GM23338 (cell line): ENCODE measurements around the gene OSTC. TPM values are rescaled to one million over a fixed set of nuclear protein-coding genes. Genes with fewer than 3 reads are reported as not detected.

Experiments used
- ATAC-seq: fragments of 200-7000 bp; cut with Tn5 transposase; 3 replicates; pipeline ENCODE4 v1.9.1; 2020
- DNase-seq: peaks from one replicate; pipeline ENCODE4 v3.0.0-alpha.2; 2015; ENCODE audit warnings: low spot score
- H2AFZ ChIP-seq: fragments of 200-600 bp; sonication (generic); 2 replicates; pipeline ENCODE4 v1.8.0; 2016; ENCODE audit warnings: antibody characterized with exemption, mild to moderate bottlenecking, moderate library complexity
- H3F3A ChIP-seq: fragments of 200-600 bp; sonication (generic); replicated peaks from 2 replicates; pipeline ENCODE4 v1.8.0; 2017; ENCODE audit warnings: antibody characterized with exemption, mixed run types, low read depth
- H3K27ac ChIP-seq: fragments of 200-600 bp; sonication (generic); 2 replicates; pipeline ENCODE4 v1.6.1; 2016; ENCODE audit warnings: low read depth
- H3K27me3 ChIP-seq: fragments of 200-600 bp; sonication (generic); 2 replicates; pipeline ENCODE4 v1.8.0; 2016; ENCODE audit warnings: mild to moderate bottlenecking, mixed run types, moderate library complexity; ENCODE audit not compliant: insufficient read depth
- H3K36me3 ChIP-seq: fragments of 200-600 bp; sonication (generic); 2 replicates; pipeline ENCODE4 v1.8.0; 2016; ENCODE audit warnings: mild to moderate bottlenecking; ENCODE audit not compliant: insufficient read depth
- H3K4me1 ChIP-seq: fragments of 200-600 bp; sonication (generic); 2 replicates; pipeline ENCODE4 v1.8.0; 2016; ENCODE audit warnings: mild to moderate bottlenecking, moderate library complexity; ENCODE audit not compliant: insufficient read depth
- H3K4me2 ChIP-seq: fragments of 200-600 bp; sonication (generic); 2 replicates; pipeline ENCODE4 v1.7.1; 2017; ENCODE audit warnings: mixed run types
- H3K4me3 ChIP-seq: fragments of 200-600 bp; sonication (generic); 2 replicates; pipeline ENCODE4 v1.6.1; 2016; ENCODE audit warnings: mixed run types
- H3K79me2 ChIP-seq: fragments of 200-600 bp; sonication (generic); replicated peaks from 2 replicates; pipeline ENCODE4 v1.8.0; 2017; ENCODE audit warnings: mild to moderate bottlenecking; ENCODE audit not compliant: insufficient read depth
- H3K9me2 ChIP-seq: fragments of 200-600 bp; sonication (generic); 2 replicates; pipeline ENCODE4 v1.8.0; 2017; ENCODE audit not compliant: insufficient read depth
- H4K20me1 ChIP-seq: fragments of 200-600 bp; sonication (generic); replicated peaks from 2 replicates; pipeline ENCODE4 v1.8.0; 2017; ENCODE audit warnings: mild to moderate bottlenecking; ENCODE audit not compliant: insufficient read depth
- H3K27ac Mint-ChIP-seq: 2 replicates; pipeline ENCODE4 v1.8.0; 2020; ENCODE audit warnings: inconsistent platforms, mild to moderate bottlenecking, moderate library complexity, mixed read lengths
- H3K27me3 Mint-ChIP-seq: 3 replicates; pipeline ENCODE4 v1.8.0; 2022; ENCODE audit warnings: low read depth, mild to moderate bottlenecking, moderate library complexity, mixed read lengths, inconsistent platforms; ENCODE audit not compliant: insufficient read depth, poor library complexity
- H3K36me3 Mint-ChIP-seq: 3 replicates; pipeline ENCODE4 v1.8.0; 2021; ENCODE audit warnings: low read depth, mild to moderate bottlenecking, inconsistent platforms, moderate library complexity, mixed read lengths
- H3K4me1 Mint-ChIP-seq: 3 replicates; pipeline ENCODE4 v1.8.0; 2020; ENCODE audit warnings: mild to moderate bottlenecking, inconsistent platforms, mixed read lengths
- H3K4me3 Mint-ChIP-seq: 3 replicates; pipeline ENCODE4 v1.8.0; 2021; ENCODE audit warnings: moderate library complexity, mild to moderate bottlenecking, inconsistent platforms, mixed read lengths
- H3K9me3 Mint-ChIP-seq: 3 replicates; pipeline ENCODE4 v1.8.0; 2020; ENCODE audit warnings: moderate library complexity, mild to moderate bottlenecking, inconsistent platforms, mixed read lengths
- CREB1 ChIP-seq: fragments of 250-450 bp; sonication (Bioruptor Pico); IDR thresholded peaks from 2 replicates; pipeline ENCODE4 v1.5.0; 2020; ENCODE audit warnings: low read depth, mild to moderate bottlenecking, moderate library complexity
- EZH2 ChIP-seq: fragments of 200-600 bp; sonication (generic); IDR thresholded peaks from one replicate; pipeline ENCODE4 v1.8.0; 2017; ENCODE audit warnings: antibody characterized with exemption, mild to moderate bottlenecking, low read depth; ENCODE audit not compliant: unreplicated experiment
- EZH2phosphoT487 ChIP-seq: fragments of 200-600 bp; sonication (generic); IDR thresholded peaks from one replicate; pipeline ENCODE4 v1.8.1; 2018; ENCODE audit warnings: antibody characterized with exemption; ENCODE audit not compliant: unreplicated experiment
- JUNB ChIP-seq: IDR thresholded peaks from one replicate; pipeline ENCODE4 v1.6.1; 2016; ENCODE audit warnings: antibody characterized with exemption; ENCODE audit not compliant: unreplicated experiment
- NANOG ChIP-seq: IDR thresholded peaks from 2 replicates; pipeline ENCODE4 v1.6.1; 2016; ENCODE audit warnings: antibody characterized with exemption, borderline replicate concordance
- POLR2AphosphoS5 ChIP-seq: IDR thresholded peaks from 2 replicates; pipeline ENCODE4 v1.6.1; 2016; ENCODE audit warnings: antibody characterized with exemption, low read depth
- STAT1 ChIP-seq: IDR thresholded peaks from one replicate; pipeline ENCODE4 v1.6.1; 2016; ENCODE audit warnings: antibody characterized with exemption; ENCODE audit not compliant: unreplicated experiment
- ZNF114 ChIP-seq: fragments of 250-450 bp; sonication (Bioruptor Pico); IDR thresholded peaks from 2 replicates; pipeline ENCODE4 v1.5.0; 2020; ENCODE audit warnings: mild to moderate bottlenecking, moderate library complexity
- ZNF331 ChIP-seq: fragments of 250-450 bp; sonication (Bioruptor Pico); IDR thresholded peaks from 2 replicates; pipeline ENCODE4 v1.5.0; 2020; ENCODE audit warnings: low read depth, mild to moderate bottlenecking, moderate library complexity
- polyA plus RNA-seq: library from polyadenylated mRNA; unstranded; fragments of >200 nt; fragmentation: Nextera tagmentation; extraction: Ambion mirVana; gene quantifications from 2 replicates; pipeline ENCODE4 v1.2.1, GENCODE V29; 2016
- total RNA-seq: library from RNA; depleted of rRNA; stranded (reverse); fragments of >200 nt; shearing (Covaris generic); gene quantifications from 2 replicates; pipeline ENCODE4 v1.2.3, GENCODE V29; 2014
- TF ChIP-seq, protein P1 (sequence below), 2 experiments: fragments of 200-600 bp in 1 of 2; sonication (generic) in 1 of 2; conservative IDR thresholded peaks; 2 replicates each; pipeline versions ENCODE4 v1.5.1 to v1.6.1; 2016 to 2017; ENCODE audit warnings: antibody characterized with exemption in 2 of 2, low read depth in 2 of 2, mild to moderate bottlenecking in 2 of 2, moderate library complexity in 1 of 2
- TF ChIP-seq, protein P2 (sequence below): IDR thresholded peaks from 2 replicates; pipeline ENCODE4 v1.6.1; 2016; ENCODE audit warnings: antibody characterized with exemption
- TF ChIP-seq, protein P3 (sequence below): IDR thresholded peaks from one replicate; pipeline ENCODE4 v1.6.1; 2018; ENCODE audit warnings: antibody characterized with exemption; ENCODE audit not compliant: unreplicated experiment
- TF ChIP-seq, protein P4 (sequence below): fragments of 250-450 bp; sonication (Bioruptor Pico); IDR thresholded peaks from 2 replicates; pipeline ENCODE4 v1.5.0; 2020; ENCODE audit warnings: mild to moderate bottlenecking, moderate library complexity

The OSTC gene
- total and polyA plus RNA-seq, 2 experiments from 2014 or later, result 142 to 311 TPM

DNA sequence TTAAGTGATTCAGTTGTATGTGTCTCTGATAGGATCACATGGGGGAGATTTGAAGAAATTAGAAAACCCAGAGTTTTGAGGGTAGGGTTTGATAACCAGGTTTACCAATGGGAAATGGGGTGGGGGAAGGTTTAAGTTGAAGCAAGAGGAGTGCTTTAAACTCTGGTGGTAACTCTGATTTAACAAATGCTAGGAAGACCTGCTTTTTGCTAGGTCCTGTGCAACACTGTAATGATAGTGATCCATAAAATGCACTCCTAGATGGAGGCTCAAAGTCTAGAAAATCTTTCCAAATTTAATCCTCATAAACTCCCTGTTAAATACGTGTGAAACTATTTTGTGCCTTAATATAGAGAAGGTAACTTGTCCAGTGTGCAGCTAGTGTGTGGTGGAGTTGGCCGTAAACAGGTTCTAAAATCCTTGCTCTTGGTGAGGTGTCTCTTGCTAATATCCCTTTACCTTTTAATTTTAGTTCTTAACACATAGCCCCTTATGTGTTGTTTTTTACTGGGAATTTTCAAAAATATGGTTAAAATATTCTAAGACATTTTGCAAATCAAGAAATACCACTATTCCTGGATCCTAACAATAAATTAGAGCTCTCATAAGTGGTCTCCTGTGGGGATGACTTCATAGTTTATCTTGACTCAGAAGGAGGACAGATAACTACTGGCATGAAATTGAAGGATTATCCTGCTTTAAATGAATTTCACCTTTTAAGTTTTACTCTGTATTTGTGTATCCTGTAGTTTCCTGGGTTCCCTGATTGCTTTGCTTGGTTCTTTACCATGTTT lies 25.9 kb upstream of the OSTC start:
- H2AFZ ChIP-seq, result no peak overlapping the region
- peaks cover 4% of the 10 kb centered on the region; the same call in 2 of the 3 replicates for H3K9me3 Mint-ChIP-seq
- H3K36me3 ChIP-seq, result peaks cover 67% of the 10 kb centered on the region
- peaks cover 86% of the 10 kb centered on the region for H3K36me3 Mint-ChIP-seq
- H3K27ac ChIP-seq, result peak overlapping the region; percentile 67
- H3F3A ChIP-seq, result peaks cover 13% of the 10 kb centered on the region
- no peaks in the 10 kb centered on the region for H3K27me3 Mint-ChIP-seq
- H3K4me1 Mint-ChIP-seq, result peaks cover 17% of the 10 kb centered on the region
- TF ChIP-seq EZH2phosphoT487 (no peak), EZH2 (no peak), NANOG (no peak), CREB1 (CRISPR knock-in tag) (no peak), ZNF114 (CRISPR knock-in tag) (no peak), POLR2AphosphoS5 (no peak), JUNB (no peak), STAT1 (no peak), ZNF331 (CRISPR knock-in tag) (no peak)
- TF ChIP-seq, protein P1, sequence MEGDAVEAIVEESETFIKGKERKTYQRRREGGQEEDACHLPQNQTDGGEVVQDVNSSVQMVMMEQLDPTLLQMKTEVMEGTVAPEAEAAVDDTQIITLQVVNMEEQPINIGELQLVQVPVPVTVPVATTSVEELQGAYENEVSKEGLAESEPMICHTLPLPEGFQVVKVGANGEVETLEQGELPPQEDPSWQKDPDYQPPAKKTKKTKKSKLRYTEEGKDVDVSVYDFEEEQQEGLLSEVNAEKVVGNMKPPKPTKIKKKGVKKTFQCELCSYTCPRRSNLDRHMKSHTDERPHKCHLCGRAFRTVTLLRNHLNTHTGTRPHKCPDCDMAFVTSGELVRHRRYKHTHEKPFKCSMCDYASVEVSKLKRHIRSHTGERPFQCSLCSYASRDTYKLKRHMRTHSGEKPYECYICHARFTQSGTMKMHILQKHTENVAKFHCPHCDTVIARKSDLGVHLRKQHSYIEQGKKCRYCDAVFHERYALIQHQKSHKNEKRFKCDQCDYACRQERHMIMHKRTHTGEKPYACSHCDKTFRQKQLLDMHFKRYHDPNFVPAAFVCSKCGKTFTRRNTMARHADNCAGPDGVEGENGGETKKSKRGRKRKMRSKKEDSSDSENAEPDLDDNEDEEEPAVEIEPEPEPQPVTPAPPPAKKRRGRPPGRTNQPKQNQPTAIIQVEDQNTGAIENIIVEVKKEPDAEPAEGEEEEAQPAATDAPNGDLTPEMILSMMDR (conservative IDR thresholded peaks at IDR 0.05; ENCODE audit: low read depth in 2 of 2), result no peak
- TF ChIP-seq, protein P2, sequence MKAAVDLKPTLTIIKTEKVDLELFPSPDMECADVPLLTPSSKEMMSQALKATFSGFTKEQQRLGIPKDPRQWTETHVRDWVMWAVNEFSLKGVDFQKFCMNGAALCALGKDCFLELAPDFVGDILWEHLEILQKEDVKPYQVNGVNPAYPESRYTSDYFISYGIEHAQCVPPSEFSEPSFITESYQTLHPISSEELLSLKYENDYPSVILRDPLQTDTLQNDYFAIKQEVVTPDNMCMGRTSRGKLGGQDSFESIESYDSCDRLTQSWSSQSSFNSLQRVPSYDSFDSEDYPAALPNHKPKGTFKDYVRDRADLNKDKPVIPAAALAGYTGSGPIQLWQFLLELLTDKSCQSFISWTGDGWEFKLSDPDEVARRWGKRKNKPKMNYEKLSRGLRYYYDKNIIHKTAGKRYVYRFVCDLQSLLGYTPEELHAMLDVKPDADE, result no peak
- TF ChIP-seq, protein P3, sequence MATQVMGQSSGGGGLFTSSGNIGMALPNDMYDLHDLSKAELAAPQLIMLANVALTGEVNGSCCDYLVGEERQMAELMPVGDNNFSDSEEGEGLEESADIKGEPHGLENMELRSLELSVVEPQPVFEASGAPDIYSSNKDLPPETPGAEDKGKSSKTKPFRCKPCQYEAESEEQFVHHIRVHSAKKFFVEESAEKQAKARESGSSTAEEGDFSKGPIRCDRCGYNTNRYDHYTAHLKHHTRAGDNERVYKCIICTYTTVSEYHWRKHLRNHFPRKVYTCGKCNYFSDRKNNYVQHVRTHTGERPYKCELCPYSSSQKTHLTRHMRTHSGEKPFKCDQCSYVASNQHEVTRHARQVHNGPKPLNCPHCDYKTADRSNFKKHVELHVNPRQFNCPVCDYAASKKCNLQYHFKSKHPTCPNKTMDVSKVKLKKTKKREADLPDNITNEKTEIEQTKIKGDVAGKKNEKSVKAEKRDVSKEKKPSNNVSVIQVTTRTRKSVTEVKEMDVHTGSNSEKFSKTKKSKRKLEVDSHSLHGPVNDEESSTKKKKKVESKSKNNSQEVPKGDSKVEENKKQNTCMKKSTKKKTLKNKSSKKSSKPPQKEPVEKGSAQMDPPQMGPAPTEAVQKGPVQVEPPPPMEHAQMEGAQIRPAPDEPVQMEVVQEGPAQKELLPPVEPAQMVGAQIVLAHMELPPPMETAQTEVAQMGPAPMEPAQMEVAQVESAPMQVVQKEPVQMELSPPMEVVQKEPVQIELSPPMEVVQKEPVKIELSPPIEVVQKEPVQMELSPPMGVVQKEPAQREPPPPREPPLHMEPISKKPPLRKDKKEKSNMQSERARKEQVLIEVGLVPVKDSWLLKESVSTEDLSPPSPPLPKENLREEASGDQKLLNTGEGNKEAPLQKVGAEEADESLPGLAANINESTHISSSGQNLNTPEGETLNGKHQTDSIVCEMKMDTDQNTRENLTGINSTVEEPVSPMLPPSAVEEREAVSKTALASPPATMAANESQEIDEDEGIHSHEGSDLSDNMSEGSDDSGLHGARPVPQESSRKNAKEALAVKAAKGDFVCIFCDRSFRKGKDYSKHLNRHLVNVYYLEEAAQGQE, result no peak
- TF ChIP-seq, protein P4, sequence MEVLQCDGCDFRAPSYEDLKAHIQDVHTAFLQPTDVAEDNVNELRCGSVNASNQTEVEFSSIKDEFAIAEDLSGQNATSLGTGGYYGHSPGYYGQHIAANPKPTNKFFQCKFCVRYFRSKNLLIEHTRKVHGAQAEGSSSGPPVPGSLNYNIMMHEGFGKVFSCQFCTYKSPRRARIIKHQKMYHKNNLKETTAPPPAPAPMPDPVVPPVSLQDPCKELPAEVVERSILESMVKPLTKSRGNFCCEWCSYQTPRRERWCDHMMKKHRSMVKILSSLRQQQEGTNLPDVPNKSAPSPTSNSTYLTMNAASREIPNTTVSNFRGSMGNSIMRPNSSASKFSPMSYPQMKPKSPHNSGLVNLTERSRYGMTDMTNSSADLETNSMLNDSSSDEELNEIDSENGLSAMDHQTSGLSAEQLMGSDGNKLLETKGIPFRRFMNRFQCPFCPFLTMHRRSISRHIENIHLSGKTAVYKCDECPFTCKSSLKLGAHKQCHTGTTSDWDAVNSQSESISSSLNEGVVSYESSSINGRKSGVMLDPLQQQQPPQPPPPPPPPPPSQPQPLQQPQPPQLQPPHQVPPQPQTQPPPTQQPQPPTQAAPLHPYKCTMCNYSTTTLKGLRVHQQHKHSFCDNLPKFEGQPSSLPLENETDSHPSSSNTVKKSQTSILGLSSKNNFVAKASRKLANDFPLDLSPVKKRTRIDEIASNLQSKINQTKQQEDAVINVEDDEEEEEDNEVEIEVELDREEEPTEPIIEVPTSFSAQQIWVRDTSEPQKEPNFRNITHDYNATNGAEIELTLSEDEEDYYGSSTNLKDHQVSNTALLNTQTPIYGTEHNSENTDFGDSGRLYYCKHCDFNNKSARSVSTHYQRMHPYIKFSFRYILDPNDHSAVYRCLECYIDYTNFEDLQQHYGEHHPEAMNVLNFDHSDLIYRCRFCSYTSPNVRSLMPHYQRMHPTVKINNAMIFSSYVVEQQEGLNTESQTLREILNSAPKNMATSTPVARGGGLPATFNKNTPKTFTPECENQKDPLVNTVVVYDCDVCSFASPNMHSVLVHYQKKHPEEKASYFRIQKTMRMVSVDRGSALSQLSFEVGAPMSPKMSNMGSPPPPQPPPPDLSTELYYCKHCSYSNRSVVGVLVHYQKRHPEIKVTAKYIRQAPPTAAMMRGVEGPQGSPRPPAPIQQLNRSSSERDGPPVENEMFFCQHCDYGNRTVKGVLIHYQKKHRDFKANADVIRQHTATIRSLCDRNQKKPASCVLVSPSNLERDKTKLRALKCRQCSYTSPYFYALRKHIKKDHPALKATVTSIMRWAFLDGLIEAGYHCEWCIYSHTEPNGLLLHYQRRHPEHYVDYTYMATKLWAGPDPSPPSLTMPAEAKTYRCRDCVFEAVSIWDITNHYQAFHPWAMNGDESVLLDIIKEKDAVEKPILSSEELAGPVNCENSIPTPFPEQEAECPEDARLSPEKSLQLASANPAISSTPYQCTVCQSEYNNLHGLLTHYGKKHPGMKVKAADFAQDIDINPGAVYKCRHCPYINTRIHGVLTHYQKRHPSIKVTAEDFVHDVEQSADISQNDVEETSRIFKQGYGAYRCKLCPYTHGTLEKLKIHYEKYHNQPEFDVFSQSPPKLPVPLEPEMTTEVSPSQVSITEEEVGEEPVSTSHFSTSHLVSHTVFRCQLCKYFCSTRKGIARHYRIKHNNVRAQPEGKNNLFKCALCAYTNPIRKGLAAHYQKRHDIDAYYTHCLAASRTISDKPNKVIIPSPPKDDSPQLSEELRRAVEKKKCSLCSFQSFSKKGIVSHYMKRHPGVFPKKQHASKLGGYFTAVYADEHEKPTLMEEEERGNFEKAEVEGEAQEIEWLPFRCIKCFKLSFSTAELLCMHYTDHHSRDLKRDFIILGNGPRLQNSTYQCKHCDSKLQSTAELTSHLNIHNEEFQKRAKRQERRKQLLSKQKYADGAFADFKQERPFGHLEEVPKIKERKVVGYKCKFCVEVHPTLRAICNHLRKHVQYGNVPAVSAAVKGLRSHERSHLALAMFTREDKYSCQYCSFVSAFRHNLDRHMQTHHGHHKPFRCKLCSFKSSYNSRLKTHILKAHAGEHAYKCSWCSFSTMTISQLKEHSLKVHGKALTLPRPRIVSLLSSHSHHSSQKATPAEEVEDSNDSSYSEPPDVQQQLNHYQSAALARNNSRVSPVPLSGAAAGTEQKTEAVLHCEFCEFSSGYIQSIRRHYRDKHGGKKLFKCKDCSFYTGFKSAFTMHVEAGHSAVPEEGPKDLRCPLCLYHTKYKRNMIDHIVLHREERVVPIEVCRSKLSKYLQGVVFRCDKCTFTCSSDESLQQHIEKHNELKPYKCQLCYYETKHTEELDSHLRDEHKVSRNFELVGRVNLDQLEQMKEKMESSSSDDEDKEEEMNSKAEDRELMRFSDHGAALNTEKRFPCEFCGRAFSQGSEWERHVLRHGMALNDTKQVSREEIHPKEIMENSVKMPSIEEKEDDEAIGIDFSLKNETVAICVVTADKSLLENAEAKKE, result no peak
- ATAC-seq, result no peak
- H3K4me3 Mint-ChIP-seq, result peak overlapping the region; percentile 94
- H3K79me2 ChIP-seq, result peaks cover 52% of the 10 kb centered on the region
- H3K27ac Mint-ChIP-seq, result peak overlapping the region; percentile 59
- H4K20me1 ChIP-seq, result peaks cover 49% of the 10 kb centered on the region
- H3K4me1 ChIP-seq, result peaks cover 22% of the 10 kb centered on the region
- H3K4me2 ChIP-seq, result no peak overlapping the region
- H3K4me3 ChIP-seq, result peak overlapping the region; percentile 94
- no peaks in the 10 kb centered on the region for H3K27me3 ChIP-seq
- H3K9me2 ChIP-seq, result no peaks in the 10 kb centered on the region
- DNase-seq, result no peak
